ENCODE data around the gene APCDD1.

The APCDD1 gene

GRCh38 chr18:10412933-10413332 lies 41.5 kb upstream of the APCDD1 start:
- no peak for TF ChIP-seq CTCF (conservative IDR thresholded peaks at IDR 0.05)
- H3K27ac ChIP-seq: no peak overlapping the region

- no peak overlapping the region for H3K27ac ChIP-seq
- no peak for TF ChIP-seq CTCF (conservative IDR thresholded peaks at IDR 0.05)
Measured at GRCh38 chr18:10413722-10414121, 40.7 kb upstream of the APCDD1 start.

GRCh38 chr18:10414293-10414842 lies 40.1 kb upstream of the APCDD1 start:
- no peak overlapping the region for H3K27ac ChIP-seq
- TF ChIP-seq CTCF (conservative IDR thresholded peaks at IDR 0.05): no peak

- no peak for TF ChIP-seq CTCF (conservative IDR thresholded peaks at IDR 0.05)
- no peak overlapping the region for H3K27ac ChIP-seq
Measured at GRCh38 chr18:10416065-10416464, 38.4 kb upstream of the APCDD1 start.

- no peak for TF ChIP-seq CTCF (conservative IDR thresholded peaks at IDR 0.05)
- H3K27ac ChIP-seq: no peak overlapping the region
Measured at GRCh38 chr18:10417191-10417590, 37.2 kb upstream of the APCDD1 start.

GRCh38 chr18:10417664-10418063 lies 36.8 kb upstream of the APCDD1 start:
- no peak overlapping the region for H3K27ac ChIP-seq
- TF ChIP-seq CTCF (conservative IDR thresholded peaks at IDR 0.05): no peak

GRCh38 chr18:10418836-10419235 lies 35.6 kb upstream of the APCDD1 start:
- H3K27ac ChIP-seq: no peak overlapping the region
- no peak for TF ChIP-seq CTCF (conservative IDR thresholded peaks at IDR 0.05)
